Muscle of arm (tissue), 12 donors: ENCODE data around the gene ACYP2. TPM values are rescaled to one million over a fixed set of nuclear protein-coding genes. Genes with fewer than 3 reads are reported as not detected.
"Not testable (repeated sequence)": the region's sequence is repeated elsewhere in the genome, so short reads cannot be mapped to it uniquely, and the experiment has no call there.

Source experiments
- DNase-seq: peaks from one replicate; pipeline ENCODE4 v3.0.0-alpha.2; 2013
- polyA plus RNA-seq, 12 donors: library from polyadenylated mRNA; unstranded; fragments of 120-200 nt; gene quantifications; one replicate each; pipeline ENCODE4 v1.2.1, GENCODE V29; 2013; ENCODE audit not compliant: insufficient read length in 12 of 12

The ACYP2 gene
- polyA plus RNA-seq, 12 donors: 15.1 to 39.4 (median 29.1) TPM; not detected in 1

GRCh38 chr2:54318821-54319220 is 203.4 kb downstream of the ACYP2 start:
- no peak for DNase-seq

GRCh38 chr2:54321047-54321446 is 205.6 kb downstream of the ACYP2 start:
- no peak for DNase-seq

- not testable (repeated sequence) for DNase-seq
Measured at GRCh38 chr2:54324517-54324916, 209.1 kb downstream of the ACYP2 start.

GRCh38 chr2:54325148-54325547 is 209.7 kb downstream of the ACYP2 start:
- DNase-seq: no peak

- peak; percentile 91 for DNase-seq
Measured at GRCh38 chr2:54329482-54330161, 214.2 kb downstream of the ACYP2 start.

GRCh38 chr2:54330162-54330925 is 214.9 kb downstream of the ACYP2 start:
- DNase-seq: peak; percentile 97

GRCh38 chr2:54330926-54331835 is 215.8 kb downstream of the ACYP2 start:
- no peak for DNase-seq

DNA sequence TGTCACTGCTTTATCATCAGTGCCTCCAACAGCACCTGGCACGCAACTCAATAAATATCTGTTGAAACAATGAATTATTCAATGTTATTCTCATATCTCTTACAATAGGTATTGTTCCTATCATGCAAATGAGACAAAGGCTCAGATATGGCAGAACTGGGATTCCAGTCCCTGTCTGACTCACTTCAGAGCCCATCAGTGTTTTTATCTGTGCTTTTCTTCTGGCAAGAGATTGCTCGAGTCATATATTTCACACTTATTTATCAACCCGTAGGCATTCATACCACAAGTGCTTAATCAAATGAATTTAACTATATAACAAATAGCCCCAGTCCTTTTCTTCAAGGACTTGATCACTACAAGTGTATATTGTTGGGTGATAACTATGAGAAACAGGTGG is 217.0 kb downstream of the ACYP2 start:
- DNase-seq: no peak

GRCh38 chr2:54336136-54336976 is 220.9 kb downstream of the ACYP2 start:
- no peak for DNase-seq

DNA sequence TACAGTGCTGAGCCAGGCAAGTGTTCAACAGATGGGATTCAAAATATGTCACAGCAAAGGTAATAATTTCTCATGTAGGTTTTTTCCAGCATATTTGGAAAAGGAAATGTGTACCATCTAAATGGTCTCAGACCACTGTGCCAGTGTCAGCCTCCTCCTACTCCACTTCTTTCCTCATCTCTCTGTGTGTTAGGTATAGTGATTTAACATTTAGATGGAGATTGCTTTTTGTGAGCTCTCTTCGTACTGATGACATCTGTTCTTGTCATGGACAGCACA is 221.5 kb downstream of the ACYP2 start:
- no peak for DNase-seq

DNA sequence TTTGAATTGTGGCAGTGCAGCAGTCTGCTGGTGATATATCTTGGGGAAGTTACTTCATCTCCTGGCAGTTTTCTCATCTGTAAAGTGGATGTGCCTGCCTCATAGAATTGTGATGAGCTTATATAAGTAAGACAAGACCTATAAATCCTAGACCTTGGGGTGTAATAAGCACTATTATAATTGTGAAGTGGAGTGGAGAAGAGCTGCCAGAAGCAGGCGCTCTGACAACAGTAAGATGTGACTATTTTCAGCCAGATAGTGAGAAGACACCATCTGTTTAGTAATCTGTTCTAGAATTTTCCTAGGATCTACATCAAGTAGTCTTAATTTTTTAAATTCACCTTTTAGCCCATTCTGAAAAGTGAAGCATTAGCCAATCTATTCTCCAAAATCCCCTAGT is 226.2 kb downstream of the ACYP2 start:
- peak; percentile 15 for DNase-seq

DNA sequence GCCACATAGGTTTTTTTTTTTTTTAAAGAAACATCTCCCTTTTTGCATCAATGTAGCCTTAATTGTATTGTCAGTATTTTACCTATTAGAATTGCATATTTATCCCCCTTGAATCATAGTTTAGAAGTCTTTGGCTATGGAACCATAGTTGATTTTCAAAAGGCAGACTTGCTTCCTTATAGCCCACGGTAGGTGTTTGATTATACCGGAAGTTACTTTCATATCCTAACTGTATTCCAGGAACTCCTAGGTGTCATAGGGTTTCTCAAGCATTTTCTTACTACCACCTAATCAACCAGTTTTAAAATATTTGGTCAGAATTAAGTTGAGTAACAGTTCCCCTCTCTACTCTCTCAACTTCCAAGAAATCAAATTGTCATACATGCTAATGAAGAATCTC is 227.2 kb downstream of the ACYP2 start:
- no peak for DNase-seq

- no peak for DNase-seq
Measured at GRCh38 chr2:54347622-54348021, 232.2 kb downstream of the ACYP2 start.

DNA sequence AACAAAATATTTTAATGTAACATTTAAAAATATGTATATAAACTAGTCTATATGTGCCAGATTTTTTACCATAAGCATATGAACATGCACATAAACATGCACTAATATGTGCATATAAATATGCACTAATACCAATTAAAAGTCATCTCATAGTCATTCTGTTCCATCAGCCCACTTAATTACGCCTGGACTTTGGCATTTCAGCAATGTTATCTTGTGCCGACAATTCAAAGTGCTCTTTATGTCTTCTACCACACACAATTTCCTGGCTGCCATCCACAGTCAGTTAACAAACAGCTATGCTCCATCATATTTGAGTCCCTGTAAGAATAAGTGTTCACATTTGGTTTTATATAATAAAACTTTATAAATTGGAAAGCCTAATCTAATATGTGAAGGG is 233.2 kb downstream of the ACYP2 start:
- DNase-seq: no peak

GRCh38 chr2:54350426-54350825 is 235.0 kb downstream of the ACYP2 start:
- DNase-seq: no peak

GRCh38 chr2:54353216-54353615 is 237.8 kb downstream of the ACYP2 start:
- DNase-seq: no peak

Other genes with a start within 250 kb of the ACYP2 start
- gene PSME4, start 144.6 kb upstream of the ACYP2 start, polyA plus RNA-seq: 10 to 100 TPM in 11 of 12 donors, not detected in 1; 20.5 to 53.1 (median 40.6) TPM
- under 1 TPM in 4 of 12 donors, not detected in 8; 0.12 to 0.23 (median 0.14) TPM for gene TSPYL6, start 140.6 kb downstream of the ACYP2 start, polyA plus RNA-seq